ENCODE measurements around the gene ANO9. TPM values are rescaled to one million over a fixed set of nuclear protein-coding genes. Genes with fewer than 3 reads are reported as not detected.
A peak's percentile ranks its signal among the peaks of the same experiment; 100 is the strongest.

Gene ANO9, protein sequence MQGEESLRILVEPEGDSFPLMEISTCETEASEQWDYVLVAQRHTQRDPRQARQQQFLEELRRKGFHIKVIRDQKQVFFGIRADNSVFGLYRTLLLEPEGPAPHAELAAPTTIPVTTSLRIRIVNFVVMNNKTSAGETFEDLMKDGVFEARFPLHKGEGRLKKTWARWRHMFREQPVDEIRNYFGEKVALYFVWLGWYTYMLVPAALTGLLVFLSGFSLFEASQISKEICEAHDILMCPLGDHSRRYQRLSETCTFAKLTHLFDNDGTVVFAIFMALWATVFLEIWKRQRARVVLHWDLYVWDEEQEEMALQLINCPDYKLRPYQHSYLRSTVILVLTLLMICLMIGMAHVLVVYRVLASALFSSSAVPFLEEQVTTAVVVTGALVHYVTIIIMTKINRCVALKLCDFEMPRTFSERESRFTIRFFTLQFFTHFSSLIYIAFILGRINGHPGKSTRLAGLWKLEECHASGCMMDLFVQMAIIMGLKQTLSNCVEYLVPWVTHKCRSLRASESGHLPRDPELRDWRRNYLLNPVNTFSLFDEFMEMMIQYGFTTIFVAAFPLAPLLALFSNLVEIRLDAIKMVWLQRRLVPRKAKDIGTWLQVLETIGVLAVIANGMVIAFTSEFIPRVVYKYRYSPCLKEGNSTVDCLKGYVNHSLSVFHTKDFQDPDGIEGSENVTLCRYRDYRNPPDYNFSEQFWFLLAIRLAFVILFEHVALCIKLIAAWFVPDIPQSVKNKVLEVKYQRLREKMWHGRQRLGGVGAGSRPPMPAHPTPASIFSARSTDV
- total RNA-seq = under 1 TPM in 3 of 4 donors, not detected in 1; 0.11 to 0.42 (median 0.32) TPM

- H3K27me3 ChIP-seq = peaks cover 0 to 76% (median 10%) of the 10 kb centered on the region in 4 donors
- H3K27ac ChIP-seq (replicated peaks in 1 of 4) = no peak within 1 kb of the TSS
- WGBS = 22% methylated on average over 17 of the region's 35 CpGs
- no peaks in the 10 kb centered on the region for H3K9me3 ChIP-seq
- no peaks in the 10 kb centered on the region for H3K36me3 ChIP-seq
- H3K4me3 ChIP-seq = peak within 1 kb of the TSS in 2 of 4 donors; percentile 3 to 37
- TF ChIP-seq POLR2AphosphoS5 (IDR thresholded peaks at IDR 0.05) (no peak), EP300 (IDR thresholded peaks at IDR 0.05) (no peak), CTCF (IDR thresholded peaks at IDR 0.05) (no peak), POLR2A (IDR thresholded peaks at IDR 0.05; ENCODE audit: low read depth) (no peak)
- H3K4me1 ChIP-seq = peaks cover 3 to 13% (median 7%) of the 10 kb centered on the region in 4 donors
- intact Hi-C loops (cut with DNase I) = no loop called here
- no peak for DNase-seq (ENCODE audit: extremely low spot score)
These were observed at the start of gene ANO9 for GRCh38 chr11:441418-442274. Gene ANO9, minus strand, starts transcription at chr11:442011. Its CDS starts 85 bp downstream, at chr11:441926.

DNA sequence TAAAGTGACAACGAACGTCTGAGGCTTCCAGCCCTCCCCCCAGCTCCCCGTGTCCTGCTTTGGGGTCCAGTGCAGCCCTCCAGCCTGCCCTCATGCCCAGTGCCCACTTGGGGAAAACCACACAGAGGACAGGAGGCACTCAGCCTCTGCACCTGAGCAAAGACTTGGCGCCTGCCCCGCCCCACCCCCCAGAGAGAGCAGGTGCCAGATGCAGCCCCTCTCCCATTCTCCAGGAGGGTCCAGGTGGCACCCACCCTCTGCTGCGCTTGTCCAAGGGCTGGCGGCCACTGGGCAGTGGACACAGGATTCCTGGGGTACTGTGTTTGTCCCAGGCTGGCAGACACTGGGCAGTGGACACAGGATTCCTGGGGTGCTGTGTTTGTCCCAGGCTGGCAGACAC, 49.5 kb upstream of the ANO9 start:
- Histone ChIP-seq H3K27me3 (no peaks in the 10 kb centered on the region), H3K27ac (replicated peaks in 1 of 4) (no peak overlapping the region), H3K36me3 (peaks cover 25 to 87% (median 84%) of the 10 kb centered on the region in 4 donors), H3K9me3 (no peaks in the 10 kb centered on the region), H3K4me3 (no peak overlapping the region), H3K4me1 (no peaks in the 10 kb centered on the region)
- intact Hi-C loops (cut with DNase I) = no loop called here
- DNase-seq (ENCODE audit: extremely low spot score) = no peak
- 82% methylated on average over 4 of the region's 7 CpGs for WGBS
- no peak for TF ChIP-seq CTCF (IDR thresholded peaks at IDR 0.05)
- no peak for TF ChIP-seq POLR2AphosphoS5 (IDR thresholded peaks at IDR 0.05)
- no peak for TF ChIP-seq EP300 (IDR thresholded peaks at IDR 0.05)
- TF ChIP-seq POLR2A (IDR thresholded peaks at IDR 0.05; ENCODE audit: low read depth) = no peak

DNA sequence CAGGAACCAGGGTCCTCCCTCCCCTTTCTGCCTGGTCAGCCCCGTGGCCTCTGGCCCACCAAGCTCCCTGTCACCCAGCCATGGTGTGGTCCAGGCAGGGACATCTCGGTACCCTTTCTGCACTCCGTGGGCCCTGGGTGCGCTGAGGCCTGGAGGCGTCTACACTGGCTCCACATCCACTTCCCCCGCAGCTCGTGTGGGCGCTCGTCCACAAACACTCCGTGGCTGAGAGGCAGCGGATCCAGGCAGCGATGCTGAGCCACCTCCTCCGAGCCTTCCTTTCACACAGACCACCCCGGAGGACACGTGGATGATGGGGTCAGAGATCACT, 49.1 kb upstream of the ANO9 start:
- Histone ChIP-seq H3K36me3 (peaks cover 22 to 83% (median 80%) of the 10 kb centered on the region in 4 donors), H3K4me1 (no peaks in the 10 kb centered on the region), H3K4me3 (no peak overlapping the region), H3K27ac (replicated peaks in 1 of 4) (no peak overlapping the region), H3K9me3 (no peaks in the 10 kb centered on the region), H3K27me3 (no peaks in the 10 kb centered on the region)
- DNase-seq (ENCODE audit: extremely low spot score) = no peak
- TF ChIP-seq CTCF (IDR thresholded peaks at IDR 0.05) = no peak
- no peak for TF ChIP-seq POLR2A (IDR thresholded peaks at IDR 0.05; ENCODE audit: low read depth)
- no peak for TF ChIP-seq POLR2AphosphoS5 (IDR thresholded peaks at IDR 0.05)
- TF ChIP-seq EP300 (IDR thresholded peaks at IDR 0.05) = no peak
- WGBS = 88% methylated on average over 12 of the region's 15 CpGs
- intact Hi-C loops (cut with DNase I) = no loop called here

GRCh38 chr11:490186-490929, 48.5 kb upstream of the ANO9 start:
- no peak for DNase-seq (ENCODE audit: extremely low spot score)
- TF ChIP-seq POLR2AphosphoS5 (IDR thresholded peaks at IDR 0.05) (no peak), EP300 (IDR thresholded peaks at IDR 0.05) (no peak), POLR2A (IDR thresholded peaks at IDR 0.05; ENCODE audit: low read depth) (no peak)
- intact Hi-C loops (cut with DNase I) = no loop called here
- no peaks in the 10 kb centered on the region for H3K4me1 ChIP-seq
- H3K27me3 ChIP-seq = no peaks in the 10 kb centered on the region
- 93% methylated on average over 26 of the region's 38 CpGs for WGBS
- H3K4me3 ChIP-seq = no peak overlapping the region
- H3K9me3 ChIP-seq = no peaks in the 10 kb centered on the region
- no peak overlapping the region for H3K27ac ChIP-seq (replicated peaks in 1 of 4)
- peaks cover 22 to 77% (median 76%) of the 10 kb centered on the region in 4 donors for H3K36me3 ChIP-seq

Data from esophagus muscularis mucosa (tissue), 4 donors.